ENCODE measurements around the gene BEX1. TPM values are rescaled to one million over a fixed set of nuclear protein-coding genes. Genes with fewer than 3 reads are reported as not detected.

Gene BEX1
- total RNA-seq, 1 donor from 2014 or later: not detected

GRCh38 chrX:103066606-103067005 lies 2.6 kb upstream of the BEX1 start:
- no peak for TF ChIP-seq CTCF (IDR thresholded peaks at IDR 0.05)
- intact Hi-C loops (cut with DNase I): no loop called here

GRCh38 chrX:103063191-103063845 lies 653 bp downstream of the BEX1 start:
- H3K4me3 ChIP-seq: peak overlapping the region; percentile 29 to 51
- TF ChIP-seq CTCF (IDR thresholded peaks at IDR 0.05): no peak
- H3K36me3 ChIP-seq: no peaks in the 10 kb centered on the region
- no peak overlapping the region for H3K27ac ChIP-seq
- H3K4me1 ChIP-seq: no peaks in the 10 kb centered on the region
- H3K9me3 ChIP-seq: no peaks in the 10 kb centered on the region
- DNase-seq (ENCODE audit: low spot score in 2 of 2): no peak
- intact Hi-C loops (cut with DNase I): no loop called here
- H3K27me3 ChIP-seq: no peaks in the 10 kb centered on the region

More at GRCh38 chrX:103066606-103067005, 2.6 kb upstream of the BEX1 start:
- H3K4me1 ChIP-seq: no peaks in the 10 kb centered on the region
- no peak for DNase-seq (ENCODE audit: low spot score in 2 of 2)
- H3K36me3 ChIP-seq: no peaks in the 10 kb centered on the region
- no peak overlapping the region for H3K27ac ChIP-seq
- H3K9me3 ChIP-seq: no peaks in the 10 kb centered on the region
- H3K27me3 ChIP-seq: no peaks in the 10 kb centered on the region
- H3K4me3 ChIP-seq: no peak overlapping the region

- Histone ChIP-seq H3K27ac (no peak overlapping the region), H3K9me3 (no peaks in the 10 kb centered on the region), H3K27me3 (no peaks in the 10 kb centered on the region), H3K4me3 (no peak overlapping the region), H3K4me1 (no peaks in the 10 kb centered on the region), H3K36me3 (no peaks in the 10 kb centered on the region)
- intact Hi-C loops (cut with DNase I): no loop called here
- no peak for TF ChIP-seq CTCF (IDR thresholded peaks at IDR 0.05)
- no peak for DNase-seq (ENCODE audit: low spot score in 2 of 2)
These were observed 2.5 kb downstream of the BEX1 start for GRCh38 chrX:103061486-103061885.

GRCh38 chrX:103056902-103057301 lies 7.1 kb downstream of the BEX1 start:
- intact Hi-C loops (cut with DNase I): no loop called here
- no peak for TF ChIP-seq CTCF (IDR thresholded peaks at IDR 0.05)
- no peak for DNase-seq (ENCODE audit: low spot score in 2 of 2)

GRCh38 chrX:103052625-103053024 lies 11.3 kb downstream of the BEX1 start:
- H3K9me3 ChIP-seq: no peaks in the 10 kb centered on the region
- TF ChIP-seq CTCF (IDR thresholded peaks at IDR 0.05): no peak
- no peaks in the 10 kb centered on the region for H3K27me3 ChIP-seq
- H3K4me3 ChIP-seq: no peak overlapping the region
- no peaks in the 10 kb centered on the region for H3K4me1 ChIP-seq
- H3K27ac ChIP-seq: no peak overlapping the region
- H3K36me3 ChIP-seq: no peaks in the 10 kb centered on the region
- DNase-seq (ENCODE audit: low spot score in 2 of 2): no peak
- intact Hi-C loops (cut with DNase I): no loop called here

More at GRCh38 chrX:103056902-103057301, 7.1 kb downstream of the BEX1 start:
- Histone ChIP-seq H3K27me3 (no peaks in the 10 kb centered on the region), H3K4me3 (no peak overlapping the region), H3K4me1 (no peaks in the 10 kb centered on the region), H3K9me3 (no peaks in the 10 kb centered on the region), H3K27ac (no peak overlapping the region), H3K36me3 (no peaks in the 10 kb centered on the region)

All from ascending aorta (tissue), 2 donors.